Omental fat pad (tissue), 4 donors: ENCODE measurements around the gene PFN2. TPM values are rescaled to one million over a fixed set of nuclear protein-coding genes. Genes with fewer than 3 reads are reported as not detected.
"Not testable (repeated sequence)": the region's sequence is repeated elsewhere in the genome, so short reads cannot be mapped to it uniquely, and the experiment has no call there.

Experiments
- ATAC-seq: fragments of 150-250 bp; one replicate; pipeline ENCODE4 v1.9.1; 2016; ENCODE audit warnings: mild to moderate bottlenecking, moderate library complexity; ENCODE audit not compliant: low FRiP score
- DNase-seq: peaks from one replicate; pipeline ENCODE4 v3.0.0-alpha.2; 2019; ENCODE audit warnings: low spot score
- total RNA-seq, 4 donors: library from RNA; depleted of rRNA; stranded (reverse); fragments of >200 nt; gene quantifications; one replicate each; pipeline ENCODE4 v1.1.0, GENCODE V29; 2016
- TF ChIP-seq, protein P1 (sequence below), 3 donors: fragments of 450-650 bp; IDR thresholded peaks; one replicate each; pipeline ENCODE4 v1.5.1; 2016 to 2017; ENCODE audit warnings: antibody characterized with exemption in 3 of 3, mild to moderate bottlenecking in 3 of 3, moderate library complexity in 2 of 3

Gene PFN2
- total RNA-seq, 4 donors from 2014 or later = 26.0 to 53.1 (median 30.2) TPM

GRCh38 chr3:150000641-150001040, 29.9 kb upstream of the PFN2 start:
- ATAC-seq (no peak), DNase-seq (no peak)
- TF ChIP-seq, protein P1, sequence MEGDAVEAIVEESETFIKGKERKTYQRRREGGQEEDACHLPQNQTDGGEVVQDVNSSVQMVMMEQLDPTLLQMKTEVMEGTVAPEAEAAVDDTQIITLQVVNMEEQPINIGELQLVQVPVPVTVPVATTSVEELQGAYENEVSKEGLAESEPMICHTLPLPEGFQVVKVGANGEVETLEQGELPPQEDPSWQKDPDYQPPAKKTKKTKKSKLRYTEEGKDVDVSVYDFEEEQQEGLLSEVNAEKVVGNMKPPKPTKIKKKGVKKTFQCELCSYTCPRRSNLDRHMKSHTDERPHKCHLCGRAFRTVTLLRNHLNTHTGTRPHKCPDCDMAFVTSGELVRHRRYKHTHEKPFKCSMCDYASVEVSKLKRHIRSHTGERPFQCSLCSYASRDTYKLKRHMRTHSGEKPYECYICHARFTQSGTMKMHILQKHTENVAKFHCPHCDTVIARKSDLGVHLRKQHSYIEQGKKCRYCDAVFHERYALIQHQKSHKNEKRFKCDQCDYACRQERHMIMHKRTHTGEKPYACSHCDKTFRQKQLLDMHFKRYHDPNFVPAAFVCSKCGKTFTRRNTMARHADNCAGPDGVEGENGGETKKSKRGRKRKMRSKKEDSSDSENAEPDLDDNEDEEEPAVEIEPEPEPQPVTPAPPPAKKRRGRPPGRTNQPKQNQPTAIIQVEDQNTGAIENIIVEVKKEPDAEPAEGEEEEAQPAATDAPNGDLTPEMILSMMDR (IDR thresholded peaks at IDR 0.05) = no peak

DNA sequence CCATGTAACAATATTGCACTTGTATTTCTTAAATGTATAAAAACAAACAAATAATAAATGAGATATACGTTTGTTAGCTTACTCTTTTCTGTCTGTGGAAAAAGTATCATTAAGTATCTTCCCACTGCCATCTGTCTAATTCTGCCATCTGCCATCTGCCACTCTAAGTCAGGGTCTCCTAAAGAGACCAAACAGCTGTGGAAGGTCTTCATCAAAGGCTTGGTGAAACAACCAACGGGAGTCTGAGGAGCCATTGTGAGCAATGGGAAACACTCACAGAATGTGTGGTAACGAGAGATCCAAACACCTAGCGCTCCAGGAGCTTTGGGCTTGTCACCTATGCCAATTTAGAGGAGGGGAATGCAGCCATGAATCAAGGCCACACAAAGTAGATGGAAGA, 28.7 kb upstream of the PFN2 start:
- ATAC-seq (no peak), DNase-seq (no peak)
- TF ChIP-seq, protein P1 (IDR thresholded peaks at IDR 0.05) = no peak

GRCh38 chr3:149998946-149999345, 28.3 kb upstream of the PFN2 start:
- DNase-seq (no peak), ATAC-seq (no peak)
- TF ChIP-seq, protein P1 (IDR thresholded peaks at IDR 0.05) = no peak

GRCh38 chr3:149992416-149993058, 21.8 kb upstream of the PFN2 start:
- no peak for DNase-seq
- ATAC-seq = no peak
- TF ChIP-seq, protein P1 (IDR thresholded peaks at IDR 0.05) = no peak

DNA sequence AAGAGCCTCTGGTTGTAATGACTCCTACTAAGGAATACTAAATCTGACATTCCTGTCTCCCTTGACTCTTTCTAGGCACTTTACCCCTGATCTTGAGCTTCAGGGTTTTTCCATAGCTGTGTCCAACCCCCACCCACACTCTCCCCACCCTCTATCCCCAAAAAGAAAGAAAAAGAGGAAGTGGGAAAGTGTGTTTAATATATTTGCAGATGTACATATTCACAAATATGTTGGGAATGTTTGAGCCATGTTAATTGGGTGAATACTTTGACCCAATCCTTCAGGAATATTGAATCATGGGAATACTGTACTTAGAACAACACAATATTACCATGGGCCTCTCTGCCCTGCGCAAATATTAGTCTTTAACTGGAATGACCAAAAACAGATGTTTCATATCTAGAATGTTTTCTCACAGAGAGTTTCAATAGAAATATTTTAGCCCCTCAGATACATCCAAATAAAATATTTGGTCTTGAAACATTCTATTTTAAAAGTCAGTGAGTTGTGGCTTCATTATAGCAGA, 19.8 kb upstream of the PFN2 start:
- DNase-seq = no peak
- no peak for ATAC-seq
- TF ChIP-seq, protein P1 (IDR thresholded peaks at IDR 0.05) = no peak

DNA sequence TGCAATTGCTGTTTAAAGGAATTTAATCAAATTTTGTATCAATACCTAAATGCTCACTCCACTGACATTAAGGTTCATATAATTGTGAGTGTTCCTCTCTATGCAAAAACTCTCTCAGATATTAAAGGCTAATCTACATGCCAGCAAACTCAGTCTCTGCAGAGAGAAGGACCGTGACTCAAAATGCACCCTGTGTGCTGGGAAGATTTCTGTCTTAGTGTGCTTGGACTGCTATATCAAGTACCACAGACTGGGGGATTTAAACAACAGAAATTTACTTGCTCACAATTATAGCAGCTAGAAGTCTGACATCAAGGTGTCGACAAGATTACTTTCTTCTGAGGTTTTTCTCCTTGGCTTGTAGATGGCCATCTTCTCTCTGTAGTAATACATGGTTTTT, 18.6 kb upstream of the PFN2 start:
- ATAC-seq = no peak
- TF ChIP-seq, protein P1 (IDR thresholded peaks at IDR 0.05) = no peak
- DNase-seq = no peak

DNA sequence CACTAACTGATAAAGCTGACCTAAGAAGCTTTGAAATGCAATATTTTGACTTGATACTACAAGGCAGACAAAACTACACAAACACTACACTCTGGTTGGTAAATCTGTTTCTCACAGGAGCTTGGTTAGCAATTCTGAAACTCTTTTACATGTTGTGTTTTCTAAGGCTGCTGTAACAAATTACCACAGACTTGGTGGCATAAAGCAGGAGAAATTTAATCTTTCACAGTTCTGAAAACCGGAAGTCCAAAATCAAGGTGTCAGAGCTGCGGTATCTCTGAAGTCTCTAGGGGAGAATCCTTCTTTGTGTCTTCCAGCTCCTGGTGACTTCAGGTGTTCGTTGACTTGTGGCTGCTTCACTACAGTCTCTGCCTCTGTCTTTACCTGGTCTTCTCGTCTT, 12.9 kb upstream of the PFN2 start:
- ATAC-seq (no peak), DNase-seq (no peak)
- TF ChIP-seq, protein P1 (IDR thresholded peaks at IDR 0.05) = no peak

- not testable (repeated sequence) for ATAC-seq, DNase-seq
These were observed 12.4 kb upstream of the PFN2 start for GRCh38 chr3:149983053-149983452.

DNA sequence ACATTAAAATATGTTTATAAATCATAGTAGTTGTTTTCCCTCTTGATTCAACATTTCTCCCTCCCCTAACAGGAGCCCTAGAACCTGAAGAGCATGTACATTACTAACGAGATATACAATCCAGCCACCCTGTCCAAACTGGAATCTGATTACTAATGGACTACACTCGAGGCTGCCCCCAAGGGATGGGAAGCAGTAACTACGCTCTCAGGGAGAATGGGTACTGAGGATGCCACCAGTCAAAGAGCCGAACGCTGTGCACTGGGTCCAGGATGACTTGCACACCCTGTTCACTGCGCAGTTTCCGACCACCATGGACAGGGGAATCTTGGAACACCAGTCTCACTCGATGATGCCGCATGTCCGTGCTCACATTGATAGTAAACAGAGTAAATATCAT, 11.3 kb upstream of the PFN2 start:
- not testable (repeated sequence) for DNase-seq, ATAC-seq
